ENCODE results near the gene PPP1R12A. TPM values are rescaled to one million over a fixed set of nuclear protein-coding genes. Genes with fewer than 3 reads are reported as not detected.

Gene PPP1R12A
- total RNA-seq, 1 donor from 2014 or later = 86.7 TPM

GRCh38 chr12:79850610-79851299 is 84.1 kb downstream of the PPP1R12A start:
- Histone ChIP-seq H3K79me2 (ENCODE audit: low read depth) (peaks cover 77% of the 10 kb centered on the region), H3K4me3 (no peak overlapping the region), H3K27me3 (no peaks in the 10 kb centered on the region), H3F3A (ENCODE audit: low read depth) (no peaks in the 10 kb centered on the region), H3K27ac (no peak overlapping the region), H4K20me1 (ENCODE audit: low read depth) (no peaks in the 10 kb centered on the region), H3K36me3 (no peaks in the 10 kb centered on the region), H3K4me2 (no peak overlapping the region), H3K4me1 (no peaks in the 10 kb centered on the region), H3K9ac (no peak overlapping the region), H3K9me3 (ENCODE audit: low read depth) (no peaks in the 10 kb centered on the region), H2AFZ (replicated peaks) (no peak overlapping the region)
- no peak for DNase-seq (ENCODE audit: low spot score)
- H3K9me3 Mint-ChIP-seq = peaks cover 28% of the 10 kb centered on the region
- no peak overlapping the region for H3K27ac Mint-ChIP-seq
- H3K4me1 Mint-ChIP-seq = no peaks in the 10 kb centered on the region
- H3K4me3 Mint-ChIP-seq = no peak overlapping the region
- no peak for TF ChIP-seq EZH2 (IDR thresholded peaks at IDR 0.05)
- TF ChIP-seq CTCF (IDR thresholded peaks at IDR 0.05) = no peak
- no peak for TF ChIP-seq EZH2phosphoT487 (IDR thresholded peaks at IDR 0.05)
- H3K27me3 Mint-ChIP-seq (ENCODE audit: insufficient read depth, low read depth) = peaks cover 2% of the 10 kb centered on the region
- peaks cover 42% of the 10 kb centered on the region for H3K36me3 Mint-ChIP-seq

- Histone ChIP-seq H3K4me3 (no peak overlapping the region), H3F3A (ENCODE audit: low read depth) (no peaks in the 10 kb centered on the region), H4K20me1 (ENCODE audit: low read depth) (no peaks in the 10 kb centered on the region), H3K9ac (no peak overlapping the region), H3K4me2 (no peak overlapping the region), H2AFZ (replicated peaks) (no peak overlapping the region), H3K36me3 (no peaks in the 10 kb centered on the region), H3K27ac (no peak overlapping the region), H3K9me3 (ENCODE audit: low read depth) (no peaks in the 10 kb centered on the region), H3K27me3 (no peaks in the 10 kb centered on the region), H3K79me2 (ENCODE audit: low read depth) (peaks cover 57% of the 10 kb centered on the region), H3K4me1 (no peaks in the 10 kb centered on the region)
- TF ChIP-seq EZH2 (IDR thresholded peaks at IDR 0.05) = no peak
- TF ChIP-seq CTCF (IDR thresholded peaks at IDR 0.05) = no peak
- Mint-ChIP-seq H3K4me1 (peaks cover 2% of the 10 kb centered on the region), H3K4me3 (no peak overlapping the region), H3K36me3 (peaks cover 43% of the 10 kb centered on the region), H3K27ac (no peak overlapping the region), H3K9me3 (peaks cover 23% of the 10 kb centered on the region), H3K27me3 (ENCODE audit: insufficient read depth, low read depth) (no peaks in the 10 kb centered on the region)
- no peak for DNase-seq (ENCODE audit: low spot score)
These were observed 86.6 kb downstream of the PPP1R12A start for GRCh38 chr12:79848339-79848738.

GRCh38 chr12:79847417-79847816 is 87.5 kb downstream of the PPP1R12A start:
- H3K27ac ChIP-seq = no peak overlapping the region
- H2AFZ ChIP-seq (replicated peaks) = no peak overlapping the region
- no peak overlapping the region for H3K4me3 ChIP-seq
- TF ChIP-seq EZH2phosphoT487 (IDR thresholded peaks at IDR 0.05) (no peak), EZH2 (IDR thresholded peaks at IDR 0.05) (no peak), CTCF (IDR thresholded peaks at IDR 0.05) (no peak)
- H3K27ac Mint-ChIP-seq = no peak overlapping the region
- peaks cover 48% of the 10 kb centered on the region for H3K79me2 ChIP-seq (ENCODE audit: low read depth)
- no peak overlapping the region for H3K9ac ChIP-seq
- H3K4me1 ChIP-seq = no peaks in the 10 kb centered on the region
- H3K9me3 ChIP-seq (ENCODE audit: low read depth) = no peaks in the 10 kb centered on the region
- H3K27me3 ChIP-seq = no peaks in the 10 kb centered on the region
- peaks cover 42% of the 10 kb centered on the region for H3K36me3 Mint-ChIP-seq
- no peak for DNase-seq (ENCODE audit: low spot score)
- no peak overlapping the region for H3K4me3 Mint-ChIP-seq
- H3F3A ChIP-seq (ENCODE audit: low read depth) = no peaks in the 10 kb centered on the region
- peaks cover 18% of the 10 kb centered on the region for H3K9me3 Mint-ChIP-seq
- no peaks in the 10 kb centered on the region for H4K20me1 ChIP-seq (ENCODE audit: low read depth)
- no peaks in the 10 kb centered on the region for H3K27me3 Mint-ChIP-seq (ENCODE audit: insufficient read depth, low read depth)
- peaks cover 2% of the 10 kb centered on the region for H3K4me1 Mint-ChIP-seq
- no peak overlapping the region for H3K4me2 ChIP-seq
- no peaks in the 10 kb centered on the region for H3K36me3 ChIP-seq
